ENCODE data around the gene CADM2. TPM values are rescaled to one million over a fixed set of nuclear protein-coding genes. Genes with fewer than 3 reads are reported as not detected.

Gene CADM2
- total and polyA plus RNA-seq, 2 experiments from 2014 or later = 2.9 to 7.8 TPM

GRCh38 chr3:85394424-85394823 lies 435.6 kb downstream of the CADM2 start:
- Histone ChIP-seq H3K36me3 (replicated peaks; ENCODE audit: insufficient read depth, low read depth) (no peaks in the 10 kb centered on the region), H3K27ac (no peak overlapping the region), H4K20me1 (ENCODE audit: insufficient read depth, poor library complexity, severe bottlenecking) (no peaks in the 10 kb centered on the region), H3K79me2 (no peaks in the 10 kb centered on the region), H3K4me2 (no peak overlapping the region), H3K9me3 (ENCODE audit: low read depth) (no peaks in the 10 kb centered on the region), H3K9me2 (replicated peaks; ENCODE audit: insufficient read depth) (no peaks in the 10 kb centered on the region), H3K4me1 (ENCODE audit: insufficient read depth) (no peaks in the 10 kb centered on the region), H2AFZ (no peak overlapping the region), H3K4me3 (no peak overlapping the region), H3K27me3 (no peaks in the 10 kb centered on the region)
- WGBS (ENCODE audit: low lambda C conversion rate, missing lambda C conversion rate) = 23% methylated on average over 1 of the region's 1 CpG
- TF ChIP-seq EZH2phosphoT487 (IDR thresholded peaks at IDR 0.05; ENCODE audit: low read depth, severe bottlenecking, unreplicated experiment) (no peak), EZH2 (IDR thresholded peaks at IDR 0.05; ENCODE audit: borderline replicate concordance) (no peak), CTCF (IDR thresholded peaks at IDR 0.05; ENCODE audit: poor library complexity) (no peak)
- no peak for DNase-seq (ENCODE audit: low spot score)

- no peaks in the 10 kb centered on the region for H3K4me1 ChIP-seq (ENCODE audit: insufficient read depth)
- no peaks in the 10 kb centered on the region for H3K36me3 ChIP-seq (replicated peaks; ENCODE audit: insufficient read depth, low read depth)
- no peaks in the 10 kb centered on the region for H4K20me1 ChIP-seq (ENCODE audit: insufficient read depth, poor library complexity, severe bottlenecking)
- H3K27me3 ChIP-seq = no peaks in the 10 kb centered on the region
- TF ChIP-seq EZH2 (IDR thresholded peaks at IDR 0.05; ENCODE audit: borderline replicate concordance) (no peak), CTCF (IDR thresholded peaks at IDR 0.05; ENCODE audit: poor library complexity) (no peak), EZH2phosphoT487 (IDR thresholded peaks at IDR 0.05; ENCODE audit: low read depth, severe bottlenecking, unreplicated experiment) (no peak)
- 86% methylated on average over 2 of the region's 2 CpGs for WGBS (ENCODE audit: low lambda C conversion rate, missing lambda C conversion rate)
- no peak overlapping the region for H2AFZ ChIP-seq
- H3K9me3 ChIP-seq (ENCODE audit: low read depth) = no peaks in the 10 kb centered on the region
- H3K27ac ChIP-seq = no peak overlapping the region
- H3K79me2 ChIP-seq = no peaks in the 10 kb centered on the region
- DNase-seq (ENCODE audit: low spot score) = no peak
- no peak overlapping the region for H3K4me3 ChIP-seq
- no peaks in the 10 kb centered on the region for H3K9me2 ChIP-seq (replicated peaks; ENCODE audit: insufficient read depth)
- H3K4me2 ChIP-seq = no peak overlapping the region
Observed at GRCh38 chr3:85397434-85397833, 438.6 kb downstream of the CADM2 start.

GRCh38 chr3:85426121-85426520 lies 467.3 kb downstream of the CADM2 start:
- no peaks in the 10 kb centered on the region for H3K4me1 ChIP-seq (ENCODE audit: insufficient read depth)
- H2AFZ ChIP-seq = no peak overlapping the region
- no peak overlapping the region for H3K4me2 ChIP-seq
- no peak for DNase-seq (ENCODE audit: low spot score)
- no peak overlapping the region for H3K27ac ChIP-seq
- no peaks in the 10 kb centered on the region for H3K9me2 ChIP-seq (replicated peaks; ENCODE audit: insufficient read depth)
- no peak for TF ChIP-seq EZH2 (IDR thresholded peaks at IDR 0.05; ENCODE audit: borderline replicate concordance)
- no peak for TF ChIP-seq EZH2phosphoT487 (IDR thresholded peaks at IDR 0.05; ENCODE audit: low read depth, severe bottlenecking, unreplicated experiment)
- TF ChIP-seq CTCF (IDR thresholded peaks at IDR 0.05; ENCODE audit: poor library complexity) = no peak
- H3K36me3 ChIP-seq (replicated peaks; ENCODE audit: insufficient read depth, low read depth) = no peaks in the 10 kb centered on the region
- H3K79me2 ChIP-seq = no peaks in the 10 kb centered on the region
- H3K4me3 ChIP-seq = no peak overlapping the region
- H3K9me3 ChIP-seq (ENCODE audit: low read depth) = no peaks in the 10 kb centered on the region
- H3K27me3 ChIP-seq = no peaks in the 10 kb centered on the region
- 79% methylated on average over 4 of the region's 4 CpGs for WGBS (ENCODE audit: low lambda C conversion rate, missing lambda C conversion rate)
- H4K20me1 ChIP-seq (ENCODE audit: insufficient read depth, poor library complexity, severe bottlenecking) = no peaks in the 10 kb centered on the region

GRCh38 chr3:85427467-85427866 lies 468.7 kb downstream of the CADM2 start:
- no peaks in the 10 kb centered on the region for H3K79me2 ChIP-seq
- TF ChIP-seq CTCF (IDR thresholded peaks at IDR 0.05; ENCODE audit: poor library complexity) (no peak), EZH2phosphoT487 (IDR thresholded peaks at IDR 0.05; ENCODE audit: low read depth, severe bottlenecking, unreplicated experiment) (no peak), EZH2 (IDR thresholded peaks at IDR 0.05; ENCODE audit: borderline replicate concordance) (no peak)

More at GRCh38 chr3:85427467-85427866, 468.7 kb downstream of the CADM2 start:
- Histone ChIP-seq H3K27ac (no peak overlapping the region), H3K4me2 (no peak overlapping the region), H3K9me2 (replicated peaks; ENCODE audit: insufficient read depth) (no peaks in the 10 kb centered on the region), H4K20me1 (ENCODE audit: insufficient read depth, poor library complexity, severe bottlenecking) (no peaks in the 10 kb centered on the region), H3K27me3 (no peaks in the 10 kb centered on the region), H3K4me1 (ENCODE audit: insufficient read depth) (no peaks in the 10 kb centered on the region), H3K36me3 (replicated peaks; ENCODE audit: insufficient read depth, low read depth) (no peaks in the 10 kb centered on the region), H3K4me3 (no peak overlapping the region), H2AFZ (no peak overlapping the region), H3K9me3 (ENCODE audit: low read depth) (no peaks in the 10 kb centered on the region)
- no peak for DNase-seq (ENCODE audit: low spot score)
- 67% methylated on average over 1 of the region's 1 CpG for WGBS (ENCODE audit: low lambda C conversion rate, missing lambda C conversion rate)

All from hepatocyte (in vitro differentiated cells).